ENCODE measurements around the gene ANKRD52.
"Not testable (repeated sequence)": the region's sequence is repeated elsewhere in the genome, so short reads cannot be mapped to it uniquely, and the experiment has no call there.

Gene ANKRD52

DNA sequence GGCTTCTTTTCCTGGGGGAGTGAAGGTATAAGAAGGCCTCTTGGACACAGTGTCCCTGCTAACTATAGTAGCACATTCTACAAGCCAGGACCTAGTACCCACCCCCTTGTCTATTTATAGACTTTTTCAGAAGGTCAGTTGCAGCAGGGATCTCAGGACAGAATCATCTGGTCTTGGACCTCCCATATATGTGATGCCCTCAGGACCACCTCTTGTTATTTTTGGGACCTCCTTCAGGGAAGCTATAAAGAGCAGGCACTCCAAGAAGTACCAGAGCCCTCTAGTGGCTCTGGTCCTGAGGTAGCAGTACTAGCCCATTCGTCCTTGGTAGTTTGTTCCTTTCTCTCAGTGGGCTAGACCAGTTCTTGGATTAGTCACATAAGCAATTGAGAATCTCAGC, 12.8 kb upstream of the ANKRD52 start:
- DNase-seq, result no peak

- DNase-seq, result no peak
Measured at GRCh38 chr12:56267443-56268071, 9.4 kb upstream of the ANKRD52 start.

- DNase-seq, result peak; percentile 88
Measured at GRCh38 chr12:56266693-56267442, 8.7 kb upstream of the ANKRD52 start, which contains the start of gene COQ10A. Gene COQ10A (plus strand): TSS chr12:56266942. CDS start chr12:56267119, 177 bp downstream.

DNA sequence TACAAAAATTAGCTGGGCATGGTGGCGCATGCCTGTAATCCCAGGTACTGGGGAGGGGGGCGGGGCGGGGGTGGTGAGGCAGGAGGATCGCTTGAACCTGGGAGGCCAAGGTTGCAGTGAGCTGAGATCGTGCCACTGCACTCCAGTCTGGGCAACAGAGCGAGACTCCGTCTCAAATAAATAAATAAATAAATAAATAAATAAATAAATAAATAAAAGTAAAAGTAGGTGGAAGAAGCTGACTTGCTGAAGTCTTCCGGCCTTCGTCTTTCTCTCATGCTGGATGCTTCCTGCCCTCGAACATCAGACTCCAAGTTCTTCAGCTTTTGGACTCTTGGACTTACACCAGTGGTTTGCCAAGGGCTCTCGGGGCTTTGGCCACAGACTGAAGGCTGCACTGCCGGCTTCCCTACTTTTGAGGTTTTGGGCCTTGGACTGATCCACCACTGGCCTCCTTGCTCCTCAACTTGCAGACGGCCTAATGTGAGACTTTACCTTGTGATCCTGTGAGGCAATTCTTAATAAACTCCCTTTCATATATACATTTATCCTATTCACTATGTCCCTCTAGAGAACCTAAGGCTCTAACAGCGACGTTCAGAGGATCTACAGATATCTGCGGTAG, 8.0 kb upstream of the ANKRD52 start:
- DNase-seq, result not testable (repeated sequence)

DNA sequence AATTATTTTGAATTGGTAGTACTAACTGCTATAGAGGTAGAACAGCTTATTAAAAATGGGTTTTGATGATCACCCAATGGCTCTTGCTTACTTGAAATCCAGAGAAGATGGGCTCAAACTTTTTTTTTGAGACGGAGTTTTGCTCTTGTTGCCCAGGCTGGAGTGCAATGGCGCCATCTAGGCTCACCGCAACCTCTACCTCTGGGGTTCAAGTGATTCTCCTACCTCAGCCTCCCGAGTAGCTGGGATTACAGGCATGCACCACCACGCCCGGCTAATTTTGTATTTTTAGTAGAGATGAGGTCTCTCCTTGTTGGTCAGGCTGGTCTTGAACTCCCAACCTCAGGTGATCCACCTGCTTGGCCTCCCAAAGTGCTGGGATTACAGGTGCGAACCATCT, 4.8 kb upstream of the ANKRD52 start:
- not testable (repeated sequence) for DNase-seq

- DNase-seq, result no peak
Measured at GRCh38 chr12:56261503-56262232, 3.5 kb upstream of the ANKRD52 start.

DNA sequence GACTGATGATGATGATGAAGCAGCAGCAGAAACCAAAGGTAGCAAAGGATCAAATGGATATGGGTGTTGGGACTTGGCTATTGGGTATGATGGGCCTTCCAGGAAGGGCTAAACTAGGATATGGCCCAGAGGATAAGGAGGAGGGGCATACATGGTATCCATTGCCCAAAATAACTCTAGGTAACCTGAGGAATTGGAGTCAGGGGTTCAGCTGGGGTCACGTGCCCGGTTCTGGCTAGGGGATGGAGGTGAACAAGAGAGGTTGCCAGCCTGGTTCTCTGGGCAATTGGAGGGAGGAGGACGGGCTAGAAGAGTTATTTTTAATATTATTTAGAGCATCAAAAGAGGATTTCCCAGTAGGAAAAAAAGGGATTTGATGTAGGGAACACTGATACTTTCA, 2.7 kb upstream of the ANKRD52 start:
- no peak for DNase-seq

DNA sequence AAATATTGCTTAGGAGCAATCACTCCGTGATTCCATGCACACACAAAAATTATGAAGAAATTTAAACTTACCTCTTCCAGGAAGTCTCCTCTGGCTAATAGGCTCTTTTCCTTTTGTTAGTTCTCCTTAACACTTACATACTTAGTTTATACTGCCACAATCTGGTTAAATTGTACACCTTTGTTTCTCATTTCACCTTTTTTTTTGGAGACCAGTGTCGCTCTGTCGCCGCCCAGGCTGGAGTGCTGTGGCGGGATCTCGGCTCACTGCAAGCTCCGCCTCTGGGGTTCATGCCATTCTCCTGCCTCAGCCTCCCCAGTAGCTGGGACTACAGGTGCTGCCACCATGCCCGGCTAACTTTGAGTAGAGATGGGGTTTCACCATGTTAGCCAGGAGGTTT, 2.2 kb upstream of the ANKRD52 start:
- DNase-seq, result no peak

GRCh38 chr12:56258820-56259183, 618 bp upstream of the ANKRD52 start:
- no peak for DNase-seq

DNA sequence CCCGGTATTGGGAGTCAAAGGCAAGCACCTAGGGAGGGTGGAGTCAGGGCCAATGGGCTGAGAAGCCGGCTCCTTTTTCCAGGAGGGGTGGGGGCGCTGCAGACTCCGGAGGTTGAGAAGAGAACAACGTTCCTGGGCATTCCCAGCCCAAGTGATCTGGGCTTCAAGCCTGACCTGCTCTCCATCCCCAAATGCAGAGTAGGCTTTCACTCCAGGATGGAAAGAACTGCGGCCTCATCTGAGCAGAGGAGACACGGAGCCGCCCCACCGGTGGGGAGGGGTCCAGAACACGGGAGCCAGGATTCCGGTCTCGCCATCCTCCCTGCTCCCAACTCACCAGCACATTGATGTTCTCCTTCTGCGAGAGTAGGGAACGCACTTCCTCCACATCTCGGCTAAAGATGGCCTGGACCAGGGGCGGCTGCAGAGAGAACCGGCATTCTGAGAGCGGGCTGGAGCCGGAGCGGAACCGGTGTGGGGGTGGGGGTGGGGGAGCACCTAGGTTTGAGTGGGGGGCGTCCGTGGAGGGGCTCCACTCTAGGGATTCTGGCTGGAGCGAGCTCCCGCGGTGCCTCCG, 605 bp downstream of the ANKRD52 start:
- DNase-seq, result no peak

DNA sequence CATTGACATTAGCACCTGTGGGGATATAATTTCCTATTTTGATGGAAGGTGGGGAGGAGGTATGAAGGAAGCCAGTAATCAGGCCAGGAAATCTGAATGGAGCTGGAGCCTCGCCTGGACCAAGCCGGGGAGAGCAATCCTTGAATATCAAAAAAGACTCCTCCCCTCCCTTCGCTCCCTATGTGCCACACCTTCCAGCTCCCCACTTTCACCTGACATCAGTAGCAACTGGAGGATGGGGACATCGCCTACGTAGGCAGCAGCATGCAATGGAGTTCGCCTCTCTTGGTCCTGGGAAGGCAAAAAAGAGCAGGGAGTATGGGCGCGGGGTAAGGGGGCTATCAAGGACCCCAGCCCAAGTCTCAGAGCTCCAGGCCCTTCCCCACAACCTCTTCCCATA, 1.1 kb downstream of the ANKRD52 start:
- DNase-seq, result no peak

DNA sequence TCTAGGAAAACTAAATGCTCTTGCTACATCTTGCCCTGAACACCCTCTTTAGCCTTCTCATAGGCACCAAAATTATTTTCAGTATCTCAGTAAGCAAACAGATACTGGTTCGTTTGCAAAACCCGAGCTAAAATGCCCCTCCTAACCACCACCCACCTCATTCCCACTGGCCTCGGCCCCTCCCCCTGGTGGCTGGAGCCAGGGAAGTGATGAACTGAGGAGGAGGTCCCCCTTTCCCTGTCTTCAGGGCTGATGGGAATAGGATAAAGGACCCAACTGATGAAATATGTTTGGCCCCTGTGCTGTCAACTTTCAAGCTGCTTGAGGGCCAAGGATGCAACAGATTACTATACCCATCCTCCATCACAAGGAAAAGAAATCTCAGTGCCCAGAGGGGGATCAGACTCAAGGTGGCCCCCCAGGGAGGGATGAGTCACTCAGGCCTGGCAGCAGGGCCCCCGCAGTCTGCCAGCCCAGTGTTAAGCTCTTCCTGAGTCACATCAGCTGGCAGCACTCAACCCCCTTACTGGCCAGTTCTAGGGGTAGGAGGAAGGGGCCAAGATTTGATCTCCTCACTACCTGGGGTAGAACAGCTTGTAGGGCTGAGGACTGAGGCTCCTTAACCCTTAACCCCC, 1.7 kb downstream of the ANKRD52 start:
- DNase-seq, result no peak

- no peak for DNase-seq
Measured at GRCh38 chr12:56255671-56256070, 2.5 kb downstream of the ANKRD52 start.

DNA sequence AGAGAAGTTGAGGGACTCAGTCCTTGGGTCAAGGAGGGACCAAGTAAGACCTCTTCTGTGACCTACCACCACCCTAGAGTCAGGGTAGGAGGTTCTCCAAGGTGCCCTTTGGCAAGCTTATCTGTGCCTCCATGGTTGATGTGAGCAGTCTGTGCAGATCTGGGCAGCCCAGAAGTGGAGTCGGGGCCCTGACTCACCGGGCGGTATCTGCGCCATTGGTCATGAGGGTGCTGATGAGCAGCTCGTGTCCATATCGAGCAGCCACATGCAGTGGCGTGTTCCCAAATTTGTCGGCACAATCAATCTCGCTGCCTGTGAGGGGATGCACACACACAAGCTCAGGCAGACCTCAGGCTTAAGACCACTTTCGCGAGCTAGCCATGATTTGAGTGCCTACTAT, 5.1 kb downstream of the ANKRD52 start:
- DNase-seq, result no peak

DNA sequence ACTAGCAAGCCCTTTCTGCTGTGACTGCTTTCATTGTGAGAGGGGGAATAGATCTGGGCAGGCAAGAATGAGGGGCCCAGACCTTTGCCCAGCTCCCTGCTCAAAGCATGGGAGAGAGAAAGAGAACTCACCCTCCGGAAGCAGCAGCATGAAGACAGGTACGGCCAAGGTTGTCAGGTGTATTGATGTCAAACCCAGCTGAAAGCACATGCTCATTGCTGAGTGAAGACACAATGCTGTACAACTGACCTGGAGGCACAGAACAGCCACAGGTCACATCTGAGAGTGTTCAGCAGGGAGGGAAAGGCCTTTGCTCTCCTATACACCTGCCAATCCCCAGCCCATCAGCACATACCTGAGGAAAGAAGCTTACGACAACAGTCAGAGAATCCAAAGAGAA, 5.5 kb downstream of the ANKRD52 start:
- no peak for DNase-seq

- DNase-seq, result no peak
Measured at GRCh38 chr12:56248711-56249110, 9.5 kb downstream of the ANKRD52 start.

DNA sequence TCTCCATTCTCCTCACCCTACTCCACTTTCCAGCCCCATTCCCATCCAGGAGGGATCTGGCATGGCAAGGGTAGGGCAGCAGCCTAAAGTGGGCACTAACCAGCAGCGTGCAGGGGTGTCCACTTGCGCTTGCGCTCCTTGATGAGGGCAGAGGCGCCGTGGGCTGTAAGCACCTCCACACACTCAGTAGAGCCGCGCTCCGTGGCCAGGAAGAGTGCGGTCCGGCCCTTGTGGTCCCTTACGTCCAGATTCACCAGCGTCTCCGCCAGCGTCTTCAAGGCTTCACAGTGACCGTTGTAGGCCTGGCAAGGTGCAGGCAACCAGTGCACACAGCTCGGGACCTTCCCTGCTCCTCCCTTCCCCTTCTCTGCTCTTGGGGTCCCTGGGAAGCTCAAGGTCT, 10.3 kb downstream of the ANKRD52 start:
- no peak for DNase-seq

GRCh38 chr12:56244494-56244893, 13.7 kb downstream of the ANKRD52 start:
- DNase-seq, result no peak

DNA sequence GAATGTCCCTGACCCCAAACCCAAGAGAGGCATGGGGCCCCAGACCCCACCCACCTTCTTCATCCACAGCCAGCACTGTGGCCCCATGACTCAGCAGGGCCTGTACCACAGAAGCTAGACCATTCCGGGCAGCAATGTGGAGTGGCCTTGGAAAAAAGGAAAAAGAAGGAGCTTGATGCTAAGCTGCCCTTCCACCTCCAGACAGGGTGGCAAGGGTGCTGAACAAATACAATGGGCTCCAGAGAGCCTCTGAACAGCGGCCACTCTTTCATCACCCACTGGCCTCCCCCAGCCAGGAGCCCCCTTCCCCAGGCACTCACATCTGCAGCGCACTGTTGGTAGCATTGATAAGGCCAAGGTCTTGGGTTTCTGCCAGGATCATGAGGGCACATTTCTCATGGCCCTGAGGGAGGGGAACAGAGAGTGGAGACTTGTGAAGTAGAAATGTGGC, 14.4 kb downstream of the ANKRD52 start:
- no peak for DNase-seq

DNA sequence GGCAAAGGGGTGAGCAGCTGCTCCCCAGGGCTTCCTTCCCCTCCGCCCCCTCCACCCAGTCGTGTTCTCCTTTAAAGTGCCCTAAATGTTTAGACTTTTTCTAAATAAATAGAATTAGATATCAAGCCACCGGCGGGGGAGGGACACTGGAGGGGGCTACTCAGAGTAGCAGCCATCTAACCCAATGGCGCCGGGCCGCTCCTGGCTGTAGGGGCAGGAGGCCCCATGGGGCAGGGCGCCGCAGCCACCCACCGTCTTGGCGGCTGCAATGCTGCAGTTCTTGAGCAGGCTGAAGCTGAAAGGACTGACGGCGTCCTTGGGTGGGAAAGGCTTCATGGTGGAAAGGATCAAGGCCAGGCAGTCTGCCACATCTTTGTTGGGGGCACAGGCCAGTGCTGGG, 15.2 kb downstream of the ANKRD52 start:
- DNase-seq, result no peak

GRCh38 chr12:56241424-56242303, 16.5 kb downstream of the ANKRD52 start:
- DNase-seq, result no peak

DNA sequence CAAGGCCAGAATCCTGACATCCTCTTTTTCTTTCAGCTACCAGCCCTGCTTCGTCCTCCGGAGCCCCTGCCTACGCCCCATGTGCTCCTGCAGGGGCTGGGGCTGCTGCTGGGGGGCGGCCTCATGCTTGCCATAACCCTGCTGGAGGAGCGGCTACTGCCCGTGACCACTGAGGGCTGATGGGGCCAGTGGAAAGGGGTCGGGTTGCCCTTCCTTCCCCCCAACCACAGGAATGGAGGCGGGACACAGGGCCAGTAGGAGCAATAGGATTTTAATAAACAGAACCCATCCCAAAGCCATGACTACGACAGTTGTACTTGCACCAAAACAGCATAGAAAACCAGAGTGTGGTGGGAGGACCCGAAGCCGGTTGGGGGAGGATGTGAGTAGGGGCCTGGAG, 20.6 kb downstream of the ANKRD52 start:
- no peak for DNase-seq
